ENCODE results near the gene DUSP16.

DUSP16 gene

DNA sequence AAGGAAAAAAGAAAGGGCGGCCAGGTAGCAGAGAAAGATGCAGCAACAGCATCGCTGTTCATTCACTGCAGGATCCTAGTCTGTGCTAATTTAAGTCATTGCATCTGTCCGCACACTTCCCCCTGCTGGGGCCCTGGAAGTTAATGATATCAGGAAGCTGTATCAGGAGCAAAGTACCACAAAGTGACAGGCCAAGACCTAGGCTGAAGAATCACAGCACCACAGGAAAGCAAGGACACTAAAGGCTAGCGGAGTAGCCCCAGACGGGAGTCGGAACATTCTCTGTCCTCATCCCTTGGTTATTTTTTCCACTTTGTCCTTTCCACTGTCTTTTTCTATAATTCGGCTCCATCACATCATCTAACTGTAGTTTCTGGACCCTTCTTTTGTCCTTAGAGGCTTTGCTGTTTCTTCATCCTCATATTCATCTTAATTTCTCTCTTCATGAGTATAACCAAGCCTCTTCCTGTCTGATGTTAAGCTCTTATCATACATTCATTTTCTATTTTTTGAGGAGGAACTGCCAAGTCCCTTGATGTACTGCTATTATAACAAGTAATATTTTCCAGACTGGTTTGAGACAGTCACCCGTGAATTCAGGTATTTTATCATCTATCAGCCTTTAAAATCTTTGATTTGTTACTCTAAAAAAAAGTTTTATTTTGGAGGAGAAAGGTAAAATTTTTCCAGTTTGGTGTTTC, 28.3 kb downstream of the DUSP16 start:
- TF ChIP-seq, protein P1, sequence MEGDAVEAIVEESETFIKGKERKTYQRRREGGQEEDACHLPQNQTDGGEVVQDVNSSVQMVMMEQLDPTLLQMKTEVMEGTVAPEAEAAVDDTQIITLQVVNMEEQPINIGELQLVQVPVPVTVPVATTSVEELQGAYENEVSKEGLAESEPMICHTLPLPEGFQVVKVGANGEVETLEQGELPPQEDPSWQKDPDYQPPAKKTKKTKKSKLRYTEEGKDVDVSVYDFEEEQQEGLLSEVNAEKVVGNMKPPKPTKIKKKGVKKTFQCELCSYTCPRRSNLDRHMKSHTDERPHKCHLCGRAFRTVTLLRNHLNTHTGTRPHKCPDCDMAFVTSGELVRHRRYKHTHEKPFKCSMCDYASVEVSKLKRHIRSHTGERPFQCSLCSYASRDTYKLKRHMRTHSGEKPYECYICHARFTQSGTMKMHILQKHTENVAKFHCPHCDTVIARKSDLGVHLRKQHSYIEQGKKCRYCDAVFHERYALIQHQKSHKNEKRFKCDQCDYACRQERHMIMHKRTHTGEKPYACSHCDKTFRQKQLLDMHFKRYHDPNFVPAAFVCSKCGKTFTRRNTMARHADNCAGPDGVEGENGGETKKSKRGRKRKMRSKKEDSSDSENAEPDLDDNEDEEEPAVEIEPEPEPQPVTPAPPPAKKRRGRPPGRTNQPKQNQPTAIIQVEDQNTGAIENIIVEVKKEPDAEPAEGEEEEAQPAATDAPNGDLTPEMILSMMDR (IDR thresholded peaks at IDR 0.05; ENCODE audit: low read depth, low read length), result no peak
- DNase-seq (ENCODE audit: extremely low read depth, low read depth), result no peak

DNA sequence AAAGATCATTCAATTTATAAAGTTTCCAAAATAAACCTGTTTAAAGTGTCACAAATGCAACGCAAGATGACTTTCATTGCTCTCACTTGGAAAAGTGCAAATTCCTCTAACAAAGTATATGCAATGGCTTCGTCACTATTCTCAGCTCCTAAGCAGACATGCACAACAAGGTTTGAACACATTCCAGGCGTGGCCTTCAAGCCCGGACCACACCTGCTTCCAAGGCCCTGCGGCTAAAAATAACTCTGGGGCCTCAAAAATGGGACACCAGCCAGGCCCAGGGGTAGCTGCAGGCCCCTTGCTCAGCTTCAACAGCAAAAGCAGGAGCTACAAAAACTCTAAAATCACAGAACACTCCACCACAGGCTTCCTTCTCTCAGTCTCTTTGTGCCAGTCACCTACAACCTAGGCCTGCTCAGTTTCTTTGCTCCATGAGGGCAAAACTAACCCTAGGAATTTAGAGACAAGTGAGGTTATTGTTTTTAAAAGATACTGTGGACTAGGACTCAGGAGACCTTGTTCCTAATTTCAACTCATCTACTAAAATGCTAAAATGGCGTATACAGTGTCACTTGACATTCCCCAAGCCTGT, 29.3 kb downstream of the DUSP16 start:
- TF ChIP-seq, protein P1 (IDR thresholded peaks at IDR 0.05; ENCODE audit: low read depth, low read length), result no peak
- DNase-seq (ENCODE audit: extremely low read depth, low read depth), result no peak

DNA sequence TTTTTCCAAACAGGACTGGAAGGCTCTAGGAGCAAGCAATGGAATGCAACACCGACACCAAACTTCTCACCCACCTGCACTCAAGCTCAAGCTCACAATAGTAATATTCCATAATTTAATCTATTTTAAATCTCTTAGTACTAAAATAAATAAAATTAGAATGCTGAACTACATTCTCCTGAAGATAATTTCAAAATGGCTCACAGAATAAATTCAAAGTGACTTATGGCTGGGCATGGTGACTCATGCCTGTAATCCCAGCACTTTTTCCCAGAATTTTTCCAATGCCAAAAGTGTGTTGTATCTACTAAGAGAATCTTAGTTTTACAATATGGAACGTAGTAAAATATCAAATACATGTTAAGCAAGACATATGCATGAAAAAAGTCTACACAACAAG, 31.5 kb downstream of the DUSP16 start:
- DNase-seq (ENCODE audit: extremely low read depth, low read depth), result no peak
- TF ChIP-seq, protein P1 (IDR thresholded peaks at IDR 0.05; ENCODE audit: low read depth, low read length), result no peak

DNA sequence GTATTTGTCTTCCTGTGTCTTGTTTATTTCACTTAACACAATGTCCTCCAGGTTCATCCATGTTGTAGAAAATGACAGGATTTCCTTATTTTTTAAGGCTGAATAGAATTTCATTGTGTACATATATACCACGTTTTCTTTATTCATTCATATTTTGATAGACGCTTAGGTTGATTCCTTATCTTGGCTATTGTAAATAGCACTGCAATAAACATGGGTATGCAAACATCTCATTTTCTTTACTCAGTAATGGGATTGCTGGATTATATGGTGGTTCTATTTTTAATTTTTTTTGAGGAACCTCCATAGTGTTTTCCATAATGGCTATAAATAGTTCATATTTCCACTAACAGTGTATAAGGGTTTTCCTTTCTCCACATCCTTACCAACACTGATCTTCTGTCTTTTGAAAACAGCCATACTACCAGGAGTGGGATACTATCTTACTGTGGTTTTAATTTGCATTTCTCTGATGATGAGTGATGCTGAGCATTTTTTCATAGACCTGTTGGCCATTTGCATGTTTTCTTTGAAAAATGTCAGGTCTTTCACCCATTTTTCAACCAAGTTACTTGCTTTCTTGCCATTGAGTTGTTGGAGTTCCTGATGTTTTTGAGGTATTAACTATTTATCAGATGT, 32.8 kb downstream of the DUSP16 start:
- no peak for DNase-seq (ENCODE audit: extremely low read depth, low read depth)
- TF ChIP-seq, protein P1 (IDR thresholded peaks at IDR 0.05; ENCODE audit: low read depth, low read length), result no peak

DNA sequence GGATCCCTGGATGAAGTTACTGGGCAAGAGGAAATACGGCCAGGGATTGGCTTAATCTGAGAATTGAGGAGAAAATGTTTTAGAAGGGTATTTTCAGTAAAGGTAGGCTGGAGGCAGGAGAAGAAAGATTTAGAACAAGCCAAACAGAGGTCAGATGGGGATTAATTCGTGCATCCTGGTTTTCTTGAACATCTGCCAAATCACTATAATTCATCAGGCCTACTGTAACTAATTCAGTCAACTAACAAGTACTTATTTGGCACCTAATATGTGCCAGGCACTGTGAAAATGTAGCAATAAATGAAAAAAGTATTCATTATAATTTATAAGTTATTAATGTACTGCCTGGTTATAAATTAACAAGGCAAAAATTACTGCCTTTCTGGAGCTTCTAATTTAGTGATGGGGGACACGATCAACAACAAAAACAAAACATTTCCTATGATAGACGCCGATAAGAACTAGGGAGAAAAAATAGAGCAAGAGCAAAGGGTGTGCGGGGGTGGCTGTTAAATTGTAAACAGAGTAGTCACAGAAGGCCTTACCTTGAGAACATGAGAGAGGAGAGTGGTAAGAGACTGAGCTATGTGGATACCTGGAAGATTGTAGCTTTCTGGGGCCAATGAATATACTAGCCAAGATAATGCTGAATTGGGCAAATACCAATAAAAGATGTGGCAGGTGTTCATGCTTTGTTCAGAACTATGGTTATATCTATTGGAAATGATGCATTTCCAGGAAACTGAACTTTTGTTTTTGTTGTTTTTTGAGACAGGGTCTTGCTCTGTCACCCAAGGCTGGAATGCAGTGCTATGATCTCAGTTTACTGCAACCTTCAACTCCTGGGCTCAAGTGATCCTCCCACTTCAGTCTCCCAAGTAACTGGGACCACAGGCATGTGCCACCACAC, 34.0 kb downstream of the DUSP16 start:
- TF ChIP-seq, protein P1 (IDR thresholded peaks at IDR 0.05; ENCODE audit: low read depth, low read length), result no peak
- DNase-seq (ENCODE audit: extremely low read depth, low read depth), result no peak

DNA sequence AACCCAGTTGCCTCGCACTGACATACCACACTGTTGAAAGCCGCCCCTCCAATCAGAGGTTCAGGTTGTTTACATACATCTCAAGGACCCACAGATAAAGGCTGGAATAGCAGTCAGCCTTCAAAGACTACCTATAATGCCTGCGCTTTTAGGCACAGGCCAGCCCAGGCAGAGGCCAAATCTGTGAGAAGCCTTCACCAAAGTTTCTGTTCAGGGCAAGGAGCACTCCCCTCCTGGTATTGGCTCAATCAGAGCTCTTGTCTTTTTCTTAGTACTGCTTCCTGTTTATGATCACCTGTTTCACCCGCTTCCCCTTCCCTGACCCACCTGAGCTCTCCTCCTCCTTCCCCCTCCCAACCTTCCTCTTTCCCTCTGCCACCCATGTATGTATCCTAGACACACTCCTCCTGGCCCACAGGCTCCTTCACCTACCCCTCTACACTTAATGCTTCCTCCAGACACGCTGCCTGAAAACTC, 34.8 kb downstream of the DUSP16 start:
- TF ChIP-seq, protein P1 (IDR thresholded peaks at IDR 0.05; ENCODE audit: low read depth, low read length), result no peak
- DNase-seq (ENCODE audit: extremely low read depth, low read depth), result no peak
